Activated CD4-positive, alpha-beta T cell treated with anti-CD3 and anti-CD28 coated beads, Interleukin-2, amount 10 ng/mL, durations not matched to agents 24 days and 14 days (primary cell): Measurements from ENCODE around the gene ZNF467. TPM values are rescaled to one million over a fixed set of nuclear protein-coding genes. Genes with fewer than 3 reads are reported as not detected.

Experiments used
- DNase-seq: peaks from one replicate; pipeline ENCODE4 v3.0.0; 2022
- H3K27ac Mint-ChIP-seq: one replicate; pipeline ENCODE4 v1.8.0; 2022; ENCODE audit warnings: mild to moderate bottlenecking, mixed read lengths
- H3K27me3 Mint-ChIP-seq: one replicate; pipeline ENCODE4 v1.8.0; 2022; ENCODE audit warnings: mixed read lengths
- H3K36me3 Mint-ChIP-seq: one replicate; pipeline ENCODE4 v1.8.0; 2022; ENCODE audit warnings: low read depth, mild to moderate bottlenecking, mixed read lengths
- H3K4me1 Mint-ChIP-seq: one replicate; pipeline ENCODE4 v1.8.0; 2021; ENCODE audit warnings: mixed read lengths
- H3K4me3 Mint-ChIP-seq: one replicate; pipeline ENCODE4 v1.8.0; 2022; ENCODE audit warnings: mild to moderate bottlenecking, moderate library complexity, mixed read lengths
- H3K9me3 Mint-ChIP-seq: one replicate; pipeline ENCODE4 v1.8.0; 2021; ENCODE audit warnings: mixed read lengths
- intact Hi-C: fragments of 100-400 bp; cut with micrococcal nuclease; formaldehyde crosslinking; loops from one replicate; pipeline ENCODE4 v1.15.1; 2023
- total RNA-seq: library from RNA; stranded (reverse); gene quantifications from 2 replicates; pipeline ENCODE4 v1.2.3, GENCODE V29; 2022

Gene ZNF467
- total RNA-seq, 1 donor from 2014 or later = 0.21 TPM

- DNase-seq = no peak
- no peak overlapping the region for H3K4me3 Mint-ChIP-seq
- no peaks in the 10 kb centered on the region for H3K9me3 Mint-ChIP-seq
- intact Hi-C loops = no loop called here
- peaks cover 16% of the 10 kb centered on the region for H3K27me3 Mint-ChIP-seq
- H3K4me1 Mint-ChIP-seq = no peaks in the 10 kb centered on the region
- no peak overlapping the region for H3K27ac Mint-ChIP-seq
- H3K36me3 Mint-ChIP-seq = no peaks in the 10 kb centered on the region
Measured at GRCh38 chr7:149785983-149786382, 12.6 kb upstream of the ZNF467 start.

GRCh38 chr7:149785402-149785801 is 12.0 kb upstream of the ZNF467 start:
- H3K4me1 Mint-ChIP-seq = no peaks in the 10 kb centered on the region
- intact Hi-C loops = no loop called here
- H3K27ac Mint-ChIP-seq = no peak overlapping the region
- no peak overlapping the region for H3K4me3 Mint-ChIP-seq
- DNase-seq = no peak
- H3K27me3 Mint-ChIP-seq = peaks cover 12% of the 10 kb centered on the region
- H3K36me3 Mint-ChIP-seq = no peaks in the 10 kb centered on the region
- H3K9me3 Mint-ChIP-seq = no peaks in the 10 kb centered on the region

GRCh38 chr7:149784251-149784608 is 10.8 kb upstream of the ZNF467 start:
- no peak for DNase-seq
- no peak overlapping the region for H3K4me3 Mint-ChIP-seq
- no peaks in the 10 kb centered on the region for H3K4me1 Mint-ChIP-seq
- peaks cover 4% of the 10 kb centered on the region for H3K27me3 Mint-ChIP-seq
- H3K9me3 Mint-ChIP-seq = no peaks in the 10 kb centered on the region
- no peak overlapping the region for H3K27ac Mint-ChIP-seq
- no peaks in the 10 kb centered on the region for H3K36me3 Mint-ChIP-seq
- intact Hi-C loops = no loop called here

- Mint-ChIP-seq H3K4me3 (no peak overlapping the region), H3K27me3 (peaks cover 2% of the 10 kb centered on the region), H3K4me1 (no peaks in the 10 kb centered on the region), H3K27ac (no peak overlapping the region), H3K36me3 (no peaks in the 10 kb centered on the region), H3K9me3 (no peaks in the 10 kb centered on the region)
- DNase-seq = no peak
- intact Hi-C loops = no loop called here
Measured at GRCh38 chr7:149783386-149784250, 10.2 kb upstream of the ZNF467 start.

- no peaks in the 10 kb centered on the region for H3K36me3 Mint-ChIP-seq
- H3K27ac Mint-ChIP-seq = no peak overlapping the region
- H3K27me3 Mint-ChIP-seq = no peaks in the 10 kb centered on the region
- no peaks in the 10 kb centered on the region for H3K4me1 Mint-ChIP-seq
- H3K9me3 Mint-ChIP-seq = no peaks in the 10 kb centered on the region
- DNase-seq = no peak
- H3K4me3 Mint-ChIP-seq = no peak overlapping the region
- intact Hi-C loops = no loop called here
Measured at GRCh38 chr7:149782682-149783345, 9.4 kb upstream of the ZNF467 start.

GRCh38 chr7:149781921-149782320 is 8.5 kb upstream of the ZNF467 start:
- Mint-ChIP-seq H3K4me1 (no peaks in the 10 kb centered on the region), H3K9me3 (no peaks in the 10 kb centered on the region), H3K4me3 (no peak overlapping the region), H3K27ac (no peak overlapping the region), H3K36me3 (no peaks in the 10 kb centered on the region), H3K27me3 (peaks cover 2% of the 10 kb centered on the region)
- intact Hi-C loops = no loop called here
- DNase-seq = no peak

- Mint-ChIP-seq H3K27me3 (peaks cover 6% of the 10 kb centered on the region), H3K4me3 (no peak overlapping the region), H3K9me3 (no peaks in the 10 kb centered on the region), H3K27ac (no peak overlapping the region), H3K36me3 (no peaks in the 10 kb centered on the region), H3K4me1 (no peaks in the 10 kb centered on the region)
- intact Hi-C loops = no loop called here
- DNase-seq = no peak
Measured at GRCh38 chr7:149780636-149781419, 7.4 kb upstream of the ZNF467 start.

GRCh38 chr7:149780056-149780455 is 6.7 kb upstream of the ZNF467 start:
- Mint-ChIP-seq H3K4me3 (no peak overlapping the region), H3K4me1 (no peaks in the 10 kb centered on the region), H3K27ac (no peak overlapping the region), H3K27me3 (peaks cover 11% of the 10 kb centered on the region), H3K36me3 (no peaks in the 10 kb centered on the region), H3K9me3 (no peaks in the 10 kb centered on the region)
- no peak for DNase-seq
- intact Hi-C loops = no loop called here

- intact Hi-C loops = no loop called here
Measured at GRCh38 chr7:149779502-149779805, 6.1 kb upstream of the ZNF467 start.

GRCh38 chr7:149778696-149779501 is 5.5 kb upstream of the ZNF467 start:
- intact Hi-C loops = no loop called here
- Mint-ChIP-seq H3K36me3 (no peaks in the 10 kb centered on the region), H3K27ac (no peak overlapping the region), H3K4me1 (no peaks in the 10 kb centered on the region), H3K9me3 (no peaks in the 10 kb centered on the region), H3K4me3 (no peak overlapping the region), H3K27me3 (peaks cover 20% of the 10 kb centered on the region)
- no peak for DNase-seq

More at GRCh38 chr7:149779502-149779805, 6.1 kb upstream of the ZNF467 start:
- no peaks in the 10 kb centered on the region for H3K4me1 Mint-ChIP-seq
- H3K9me3 Mint-ChIP-seq = no peaks in the 10 kb centered on the region
- no peak overlapping the region for H3K4me3 Mint-ChIP-seq
- no peak for DNase-seq
- no peaks in the 10 kb centered on the region for H3K36me3 Mint-ChIP-seq
- H3K27me3 Mint-ChIP-seq = peaks cover 16% of the 10 kb centered on the region
- H3K27ac Mint-ChIP-seq = no peak overlapping the region

GRCh38 chr7:149778327-149778637 is 4.9 kb upstream of the ZNF467 start:
- DNase-seq = no peak
- no peak overlapping the region for H3K4me3 Mint-ChIP-seq
- no peaks in the 10 kb centered on the region for H3K36me3 Mint-ChIP-seq
- H3K27me3 Mint-ChIP-seq = peaks cover 20% of the 10 kb centered on the region
- no peak overlapping the region for H3K27ac Mint-ChIP-seq
- intact Hi-C loops = no loop called here
- H3K4me1 Mint-ChIP-seq = no peaks in the 10 kb centered on the region
- H3K9me3 Mint-ChIP-seq = no peaks in the 10 kb centered on the region

GRCh38 chr7:149777551-149778326 is 4.4 kb upstream of the ZNF467 start:
- H3K9me3 Mint-ChIP-seq = no peaks in the 10 kb centered on the region
- intact Hi-C loops = no loop called here
- H3K27me3 Mint-ChIP-seq = peaks cover 22% of the 10 kb centered on the region

GRCh38 chr7:149776848-149777407 is 3.5 kb upstream of the ZNF467 start:
- H3K4me1 Mint-ChIP-seq = no peaks in the 10 kb centered on the region
- no peak overlapping the region for H3K27ac Mint-ChIP-seq
- no peaks in the 10 kb centered on the region for H3K9me3 Mint-ChIP-seq
- peaks cover 22% of the 10 kb centered on the region for H3K27me3 Mint-ChIP-seq
- DNase-seq = no peak
- no peak overlapping the region for H3K4me3 Mint-ChIP-seq
- intact Hi-C loops = no loop called here
- no peaks in the 10 kb centered on the region for H3K36me3 Mint-ChIP-seq

More at GRCh38 chr7:149777551-149778326, 4.4 kb upstream of the ZNF467 start:
- no peak overlapping the region for H3K27ac Mint-ChIP-seq
- no peak for DNase-seq
- no peak overlapping the region for H3K4me3 Mint-ChIP-seq
- H3K36me3 Mint-ChIP-seq = no peaks in the 10 kb centered on the region
- no peaks in the 10 kb centered on the region for H3K4me1 Mint-ChIP-seq
